NCI-H748 (cell line): ENCODE results near the gene CDH4.

Source experiments
- DNase-seq: peaks from one replicate; lab custom pipeline; 2025; ENCODE audit not compliant: unreplicated experiment; lab: John Stamatoyannopoulos, UW

Gene CDH4

GRCh38 chr20:61723529-61724257, 471.6 kb downstream of the CDH4 start:
- DNase-seq = peak; percentile 40

GRCh38 chr20:61724376-61724775, 472.3 kb downstream of the CDH4 start:
- DNase-seq = peak; percentile 21

GRCh38 chr20:61725145-61725544, 473.1 kb downstream of the CDH4 start:
- no peak for DNase-seq

GRCh38 chr20:61725966-61726365, 473.9 kb downstream of the CDH4 start:
- DNase-seq = no peak

GRCh38 chr20:61726979-61727378, 474.9 kb downstream of the CDH4 start:
- no peak for DNase-seq

GRCh38 chr20:61727761-61728160, 475.7 kb downstream of the CDH4 start:
- DNase-seq = no peak

- no peak for DNase-seq
Observed at GRCh38 chr20:61728326-61728725, 476.3 kb downstream of the CDH4 start.

GRCh38 chr20:61728786-61729770, 477.0 kb downstream of the CDH4 start:
- DNase-seq = no peak

- DNase-seq = no peak
Observed at GRCh38 chr20:61730631-61731362, 478.7 kb downstream of the CDH4 start.

- DNase-seq = no peak
Observed at GRCh38 chr20:61731363-61732181, 479.5 kb downstream of the CDH4 start.

GRCh38 chr20:61732511-61733210, 480.6 kb downstream of the CDH4 start:
- no peak for DNase-seq

- no peak for DNase-seq
Observed at GRCh38 chr20:61733216-61733615, 481.2 kb downstream of the CDH4 start.

- DNase-seq = no peak
Observed at GRCh38 chr20:61733891-61734732, 482.1 kb downstream of the CDH4 start.

GRCh38 chr20:61734733-61735502, 482.9 kb downstream of the CDH4 start:
- DNase-seq = no peak

- no peak for DNase-seq
Observed at GRCh38 chr20:61735503-61735785, 483.4 kb downstream of the CDH4 start.

GRCh38 chr20:61736001-61736635, 484.1 kb downstream of the CDH4 start:
- no peak for DNase-seq

- DNase-seq = no peak
Observed at GRCh38 chr20:61736751-61737310, 484.8 kb downstream of the CDH4 start.

- no peak for DNase-seq
Observed at GRCh38 chr20:61737346-61737745, 485.3 kb downstream of the CDH4 start.
